H9 (cell line): ENCODE results near the gene SERPINB3. TPM values are rescaled to one million over a fixed set of nuclear protein-coding genes. Genes with fewer than 3 reads are reported as not detected.

Experiments used
- DNase-seq: peaks from one replicate; pipeline ENCODE4 v3.0.0-alpha.2; 2017
- H2AFZ ChIP-seq: one replicate; pipeline ENCODE4 v1.6.1; 2013; ENCODE audit warnings: mild to moderate bottlenecking, low read length, control low read depth, moderate library complexity
- H2AK5ac ChIP-seq: 2 replicates; pipeline ENCODE4 v1.6.1; 2013; ENCODE audit warnings: low read length, control low read depth, mixed read lengths; ENCODE audit not compliant: insufficient read length
- H2BK120ac ChIP-seq: one replicate; pipeline ENCODE4 v1.6.1; 2013; ENCODE audit warnings: low read depth, mild to moderate bottlenecking, low read length, control low read depth, inconsistent platforms; ENCODE audit not compliant: poor library complexity, severe bottlenecking
- H2BK12ac ChIP-seq: 2 replicates; pipeline ENCODE4 v1.6.1; 2013; ENCODE audit warnings: low read length, control low read depth, mixed read lengths, low read depth; ENCODE audit not compliant: insufficient read length
- H2BK15ac ChIP-seq: 2 replicates; pipeline ENCODE4 v1.6.1; 2013; ENCODE audit warnings: low read depth, low read length, control low read depth
- H2BK20ac ChIP-seq: one replicate; pipeline ENCODE4 v1.6.1; 2013; ENCODE audit warnings: low read depth, mild to moderate bottlenecking, low read length, control low read depth, inconsistent platforms; ENCODE audit not compliant: poor library complexity, severe bottlenecking
- H2BK5ac ChIP-seq: 2 replicates; pipeline ENCODE4 v1.6.1; 2013; ENCODE audit warnings: low read length, control low read depth, mixed read lengths; ENCODE audit not compliant: insufficient read length
- H3K14ac ChIP-seq: 2 replicates; pipeline ENCODE4 v1.6.1; 2013; ENCODE audit warnings: low read length, control low read depth; ENCODE audit not compliant: insufficient read depth
- H3K18ac ChIP-seq: 2 replicates; pipeline ENCODE4 v1.6.1; 2013; ENCODE audit warnings: low read depth, mild to moderate bottlenecking, mixed read lengths, low read length, control low read depth; ENCODE audit not compliant: insufficient read length
- H3K23ac ChIP-seq: 2 replicates; pipeline ENCODE4 v1.6.1; 2013; ENCODE audit warnings: low read length, control low read depth, mixed read lengths, low read depth; ENCODE audit not compliant: insufficient read length
- H3K23me2 ChIP-seq: 2 replicates; pipeline ENCODE4 v1.6.1; 2013; ENCODE audit warnings: low read depth, mild to moderate bottlenecking, mixed read lengths, low read length, control low read depth; ENCODE audit not compliant: insufficient read length, poor library complexity, severe bottlenecking
- H3K27ac ChIP-seq: 2 replicates; pipeline ENCODE4 v1.5.1; 2013; ENCODE audit warnings: low read length, control low read depth, mixed read lengths, low read depth; ENCODE audit not compliant: insufficient read length
- H3K27me3 ChIP-seq: 2 replicates; pipeline ENCODE4 v1.6.1; 2013; ENCODE audit warnings: low read length, control low read depth, inconsistent platforms; ENCODE audit not compliant: insufficient read depth
- H3K4ac ChIP-seq: 2 replicates; pipeline ENCODE4 v1.6.1; 2013; ENCODE audit warnings: low read depth, mild to moderate bottlenecking, control low read depth, inconsistent platforms, low read length, moderate library complexity
- H3K4me1 ChIP-seq: 2 replicates; pipeline ENCODE4 v1.6.1; 2013; ENCODE audit warnings: low read length, control low read depth, inconsistent platforms; ENCODE audit not compliant: insufficient read depth
- H3K4me2 ChIP-seq: 2 replicates; pipeline ENCODE4 v1.6.1; 2013; ENCODE audit warnings: low read length, control low read depth, mixed read lengths; ENCODE audit not compliant: insufficient read length, insufficient read depth
- H3K56ac ChIP-seq: 2 replicates; pipeline ENCODE4 v1.6.1; 2013; ENCODE audit warnings: low read depth, mild to moderate bottlenecking, mixed read lengths, low read length, control low read depth; ENCODE audit not compliant: insufficient read length
- H3K79me1 ChIP-seq: 2 replicates; pipeline ENCODE4 v1.6.1; 2013; ENCODE audit warnings: low read depth, mild to moderate bottlenecking, moderate library complexity, low read length, control low read depth, inconsistent platforms; ENCODE audit not compliant: insufficient read depth, poor library complexity, severe bottlenecking
- H3K79me2 ChIP-seq: 2 replicates; pipeline ENCODE4 v1.6.1; 2013; ENCODE audit warnings: low read length, control low read depth, inconsistent platforms; ENCODE audit not compliant: insufficient read depth
- H3K9ac ChIP-seq: 2 replicates; pipeline ENCODE4 v1.6.1; 2013; ENCODE audit warnings: low read length, control low read depth, mixed read lengths; ENCODE audit not compliant: insufficient read length; ENCODE audit errors: extremely low read depth
- H3K9me3 ChIP-seq: one replicate; pipeline ENCODE4 v1.6.1; 2013; ENCODE audit warnings: low read depth, low read length, inconsistent platforms; ENCODE audit not compliant: control insufficient read depth
- H3T11ph ChIP-seq: one replicate; pipeline ENCODE4 v1.6.1; 2013; ENCODE audit warnings: mild to moderate bottlenecking, low read length, control low read depth, inconsistent platforms
- H4K20me1 ChIP-seq: one replicate; pipeline ENCODE4 v1.6.1; 2013; ENCODE audit not compliant: control insufficient read depth, insufficient read length, insufficient read depth
- H4K5ac ChIP-seq: 2 replicates; pipeline ENCODE4 v1.6.1; 2013; ENCODE audit warnings: low read depth, mild to moderate bottlenecking, mixed read lengths, low read length, control low read depth; ENCODE audit not compliant: insufficient read length
- H4K8ac ChIP-seq: replicated peaks from 2 replicates; pipeline ENCODE4 v1.6.1; 2013; ENCODE audit warnings: low read length, control low read depth, mixed read lengths, low read depth; ENCODE audit not compliant: insufficient read length
- H4K91ac ChIP-seq: 2 replicates; pipeline ENCODE4 v1.6.1; 2013; ENCODE audit warnings: low read depth, mild to moderate bottlenecking, moderate library complexity, mixed read lengths, low read length, control low read depth; ENCODE audit not compliant: insufficient read length
- H3K27ac Mint-ChIP-seq, 3 experiments: 2 replicates in 2 of 3; 3 replicates in 1 of 3; pipeline ENCODE4 v1.8.0; 2020 to 2021; ENCODE audit warnings: mixed read lengths in 3 of 3, mild to moderate bottlenecking in 1 of 3, moderate library complexity in 1 of 3
- H3K27me3 Mint-ChIP-seq: 2 replicates; pipeline ENCODE4 v1.8.0; 2021; ENCODE audit warnings: low read depth, mild to moderate bottlenecking, moderate library complexity, mixed read lengths
- H3K36me3 Mint-ChIP-seq, 3 experiments: 2 replicates in 2 of 3; 3 replicates in 1 of 3; pipeline ENCODE4 v1.8.0; 2020 to 2021; ENCODE audit warnings: low read depth in 3 of 3, mixed read lengths in 3 of 3; ENCODE audit not compliant: insufficient read depth in 1 of 3
- H3K4me1 Mint-ChIP-seq, 2 experiments: 2 replicates each; pipeline ENCODE4 v1.8.0; 2020; ENCODE audit warnings: mixed read lengths in 2 of 2
- H3K4me3 Mint-ChIP-seq, 2 experiments: 2 replicates in 1 of 2; 3 replicates in 1 of 2; pipeline ENCODE4 v1.8.0; 2020 to 2021; ENCODE audit warnings: mild to moderate bottlenecking in 2 of 2, mixed read lengths in 2 of 2, moderate library complexity in 1 of 2
- H3K9me3 Mint-ChIP-seq, 2 experiments: 2 replicates in 1 of 2; 3 replicates in 1 of 2; pipeline ENCODE4 v1.8.0; 2020; ENCODE audit warnings: mild to moderate bottlenecking in 2 of 2, mixed read lengths in 2 of 2, moderate library complexity in 1 of 2
- CTCF ChIP-seq: fragments of 200-600 bp; sonication (generic); conservative IDR thresholded peaks from 3 replicates; pipeline ENCODE4 v1.8.0; 2021; ENCODE audit warnings: antibody characterized with exemption, mild to moderate bottlenecking
- total RNA-seq: library from RNA; stranded (reverse); gene quantifications from 2 replicates; pipeline ENCODE4 v1.2.1, GENCODE V29; 2021

SERPINB3 gene
- total RNA-seq, 1 experiment from 2014 or later, result 1.7 TPM

GRCh38 chr18:63627819-63628218 lies 33.9 kb downstream of the SERPINB3 start:
- no peaks in the 10 kb centered on the region for H3K23me2 ChIP-seq
- H2BK20ac ChIP-seq, result no peak overlapping the region
- no peak for DNase-seq
- no peak overlapping the region for H2AK5ac ChIP-seq
- H4K8ac ChIP-seq, result no peak overlapping the region
- no peak overlapping the region for H3K23ac ChIP-seq
- no peaks in the 10 kb centered on the region for H3K79me1 ChIP-seq
- H3K18ac ChIP-seq, result no peak overlapping the region
- no peak overlapping the region for H3K27ac ChIP-seq
- H3K56ac ChIP-seq, result no peak overlapping the region
- peaks cover 13% of the 10 kb centered on the region for H3K9me3 ChIP-seq
- Mint-ChIP-seq H3K27ac (no peak overlapping the region), H3K4me3 (no peak overlapping the region), H3K27me3 (no peaks in the 10 kb centered on the region; the same call in none of the 2 replicates), H3K9me3 (peaks cover 47 to 49% of the 10 kb centered on the region in 2 experiments), H3K36me3 (peaks cover 19 to 44% (median 35%) of the 10 kb centered on the region in 3 experiments), H3K4me1 (no peaks in the 10 kb centered on the region)
- H4K20me1 ChIP-seq, result no peaks in the 10 kb centered on the region
- no peak for TF ChIP-seq CTCF
- H2BK120ac ChIP-seq, result no peak overlapping the region
- no peak overlapping the region for H3K4ac ChIP-seq
- no peak overlapping the region for H2AFZ ChIP-seq
- H4K91ac ChIP-seq, result no peak overlapping the region
- no peak overlapping the region for H3K9ac ChIP-seq
- no peak overlapping the region for H3K14ac ChIP-seq
- no peak overlapping the region for H3K4me2 ChIP-seq
- H2BK5ac ChIP-seq, result no peak overlapping the region
- H3T11ph ChIP-seq, result no peak overlapping the region
- no peak overlapping the region for H2BK12ac ChIP-seq
- H2BK15ac ChIP-seq, result no peak overlapping the region
- H4K5ac ChIP-seq, result no peak overlapping the region
- no peaks in the 10 kb centered on the region for H3K27me3 ChIP-seq
- H3K4me1 ChIP-seq, result no peaks in the 10 kb centered on the region
- no peaks in the 10 kb centered on the region for H3K79me2 ChIP-seq
